Parathyroid adenoma (tissue), 2 donors: Measurements from ENCODE around the gene FIBIN.

Source experiments
- H2AFZ ChIP-seq: fragments of 300-600 bp; sonication (generic); one replicate; pipeline ENCODE4 v1.7.0; 2017; ENCODE audit warnings: antibody characterized with exemption, mild to moderate bottlenecking
- H3K27ac ChIP-seq: fragments of 300-600 bp; sonication (generic); one replicate; pipeline ENCODE4 v1.7.0; 2017
- H3K27me3 ChIP-seq: fragments of 300-600 bp; sonication (generic); one replicate; pipeline ENCODE4 v1.7.0; 2017; ENCODE audit warnings: low read length; ENCODE audit not compliant: control insufficient read depth, insufficient read depth
- H3K36me3 ChIP-seq: fragments of 300-600 bp; sonication (generic); one replicate; pipeline ENCODE4 v1.7.0; 2017; ENCODE audit warnings: low read length; ENCODE audit not compliant: control insufficient read depth, insufficient read depth
- H3K4me1 ChIP-seq: fragments of 300-600 bp; sonication (generic); one replicate; pipeline ENCODE4 v1.7.0; 2017; ENCODE audit warnings: control low read depth
- H3K4me2 ChIP-seq: fragments of 300-600 bp; sonication (generic); one replicate; pipeline ENCODE4 v1.7.0; 2017; ENCODE audit warnings: low read length
- H3K4me3 ChIP-seq: fragments of 300-600 bp; sonication (generic); one replicate; pipeline ENCODE4 v1.7.0; 2017; ENCODE audit warnings: low read depth, low read length
- H3K79me2 ChIP-seq: fragments of 300-600 bp; sonication (generic); one replicate; pipeline ENCODE4 v1.7.0; 2017; ENCODE audit warnings: control low read depth
- H3K9ac ChIP-seq: fragments of 300-600 bp; sonication (generic); one replicate; pipeline ENCODE4 v1.7.0; 2017; ENCODE audit warnings: mild to moderate bottlenecking
- H3K9me3 ChIP-seq: fragments of 300-600 bp; sonication (generic); one replicate; pipeline ENCODE4 v1.7.0; 2017; ENCODE audit warnings: low read length; ENCODE audit not compliant: control insufficient read depth
- TF ChIP-seq, protein P1 (sequence below): fragments of 300-600 bp; sonication (generic); IDR thresholded peaks from one replicate; pipeline ENCODE4 v1.7.0; 2017; ENCODE audit warnings: antibody characterized with exemption, mild to moderate bottlenecking
- donor health status: primary hyperparathyroidism.

Gene FIBIN

DNA sequence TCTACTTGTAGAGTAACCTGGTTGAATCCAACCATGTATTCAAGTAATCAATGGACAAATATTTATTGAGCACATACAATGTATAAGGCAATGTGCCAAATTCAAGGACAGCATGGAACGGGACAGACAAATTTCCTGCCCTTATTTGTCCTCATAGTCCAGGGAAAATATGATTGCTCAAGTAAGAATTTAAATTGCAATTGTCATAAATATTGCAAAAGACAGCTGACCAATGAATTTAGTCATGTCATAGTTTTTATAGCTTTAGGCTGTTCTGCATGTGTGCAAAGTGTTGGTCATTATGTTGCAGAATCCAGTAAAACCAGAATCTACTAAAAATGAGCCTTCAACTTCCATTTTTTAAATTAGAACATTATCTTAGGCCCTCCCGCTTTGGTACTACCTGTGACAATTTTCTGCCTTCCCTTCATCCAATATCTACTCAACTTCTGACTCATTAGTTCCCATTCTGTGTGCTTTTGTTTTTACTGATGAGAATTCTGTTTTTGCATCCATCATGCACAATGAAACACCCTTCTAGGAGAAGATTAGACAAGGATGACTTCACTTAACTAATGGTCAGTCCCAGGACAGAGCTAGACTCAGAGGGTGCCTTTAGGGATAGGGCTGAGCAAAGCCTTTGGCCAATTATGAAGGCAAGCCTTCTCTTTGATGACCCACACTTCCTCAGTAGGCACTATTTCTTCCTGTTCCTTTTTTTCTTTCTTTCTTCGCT lies 45.8 kb upstream of the FIBIN start:
- Histone ChIP-seq H3K4me2 (no peak overlapping the region), H2AFZ (no peak overlapping the region), H3K4me1 (no peaks in the 10 kb centered on the region), H3K27ac (no peak overlapping the region), H3K9ac (no peak overlapping the region), H3K4me3 (no peak overlapping the region), H3K9me3 (no peaks in the 10 kb centered on the region), H3K79me2 (no peaks in the 10 kb centered on the region), H3K36me3 (no peaks in the 10 kb centered on the region), H3K27me3 (no peaks in the 10 kb centered on the region)
- TF ChIP-seq, protein P1, sequence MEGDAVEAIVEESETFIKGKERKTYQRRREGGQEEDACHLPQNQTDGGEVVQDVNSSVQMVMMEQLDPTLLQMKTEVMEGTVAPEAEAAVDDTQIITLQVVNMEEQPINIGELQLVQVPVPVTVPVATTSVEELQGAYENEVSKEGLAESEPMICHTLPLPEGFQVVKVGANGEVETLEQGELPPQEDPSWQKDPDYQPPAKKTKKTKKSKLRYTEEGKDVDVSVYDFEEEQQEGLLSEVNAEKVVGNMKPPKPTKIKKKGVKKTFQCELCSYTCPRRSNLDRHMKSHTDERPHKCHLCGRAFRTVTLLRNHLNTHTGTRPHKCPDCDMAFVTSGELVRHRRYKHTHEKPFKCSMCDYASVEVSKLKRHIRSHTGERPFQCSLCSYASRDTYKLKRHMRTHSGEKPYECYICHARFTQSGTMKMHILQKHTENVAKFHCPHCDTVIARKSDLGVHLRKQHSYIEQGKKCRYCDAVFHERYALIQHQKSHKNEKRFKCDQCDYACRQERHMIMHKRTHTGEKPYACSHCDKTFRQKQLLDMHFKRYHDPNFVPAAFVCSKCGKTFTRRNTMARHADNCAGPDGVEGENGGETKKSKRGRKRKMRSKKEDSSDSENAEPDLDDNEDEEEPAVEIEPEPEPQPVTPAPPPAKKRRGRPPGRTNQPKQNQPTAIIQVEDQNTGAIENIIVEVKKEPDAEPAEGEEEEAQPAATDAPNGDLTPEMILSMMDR = no peak

DNA sequence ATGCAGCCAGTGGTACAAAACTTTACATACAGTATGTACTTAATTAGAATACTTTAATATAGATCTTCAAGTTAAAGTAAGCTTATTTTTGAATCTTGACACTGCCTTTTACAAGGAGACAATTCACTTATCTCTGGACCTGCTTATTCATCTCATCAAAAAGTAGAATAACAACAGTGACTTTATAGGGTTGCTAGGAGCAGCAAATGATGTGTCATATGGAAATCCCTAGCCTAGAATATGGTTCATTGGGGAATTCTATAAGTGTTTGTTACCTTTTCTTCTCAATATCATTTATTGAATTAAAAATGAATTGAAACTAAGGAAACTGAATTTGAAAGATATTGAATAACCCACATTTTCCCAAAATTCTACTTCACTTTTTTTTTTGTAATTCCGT lies 45.0 kb upstream of the FIBIN start:
- H2AFZ ChIP-seq = no peak overlapping the region
- no peak overlapping the region for H3K4me2 ChIP-seq
- no peak overlapping the region for H3K4me3 ChIP-seq
- H3K27me3 ChIP-seq = no peaks in the 10 kb centered on the region
- no peak overlapping the region for H3K9ac ChIP-seq
- no peak overlapping the region for H3K27ac ChIP-seq
- no peaks in the 10 kb centered on the region for H3K79me2 ChIP-seq
- no peaks in the 10 kb centered on the region for H3K36me3 ChIP-seq
- H3K9me3 ChIP-seq = no peaks in the 10 kb centered on the region
- no peaks in the 10 kb centered on the region for H3K4me1 ChIP-seq
- TF ChIP-seq, protein P1 = no peak

DNA sequence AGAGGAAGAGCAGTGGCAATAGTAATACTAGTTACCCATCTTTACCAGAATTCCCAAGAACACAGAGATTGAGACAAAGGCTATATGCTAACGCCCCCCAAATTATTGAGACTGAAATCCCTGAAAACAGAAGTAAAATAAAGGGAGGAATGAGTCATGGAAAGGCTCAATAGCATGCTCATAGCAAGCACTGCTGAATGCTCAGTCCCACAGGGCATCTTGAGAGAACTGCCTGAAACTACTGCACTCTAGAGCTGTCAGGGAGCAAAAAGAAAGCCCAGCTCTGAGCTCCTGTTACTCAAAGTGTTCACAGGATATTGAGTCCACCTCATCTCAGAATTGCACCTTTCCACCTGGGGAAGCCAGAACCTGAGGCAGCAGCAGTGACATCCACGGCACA lies 44.1 kb upstream of the FIBIN start:
- H3K4me3 ChIP-seq = no peak overlapping the region
- no peaks in the 10 kb centered on the region for H3K27me3 ChIP-seq
- no peak overlapping the region for H3K27ac ChIP-seq
- no peaks in the 10 kb centered on the region for H3K79me2 ChIP-seq
- H3K36me3 ChIP-seq = no peaks in the 10 kb centered on the region
- TF ChIP-seq, protein P1 = no peak
- H3K4me1 ChIP-seq = no peaks in the 10 kb centered on the region
- H3K9ac ChIP-seq = no peak overlapping the region
- no peak overlapping the region for H3K4me2 ChIP-seq
- H3K9me3 ChIP-seq = no peaks in the 10 kb centered on the region
- H2AFZ ChIP-seq = no peak overlapping the region

DNA sequence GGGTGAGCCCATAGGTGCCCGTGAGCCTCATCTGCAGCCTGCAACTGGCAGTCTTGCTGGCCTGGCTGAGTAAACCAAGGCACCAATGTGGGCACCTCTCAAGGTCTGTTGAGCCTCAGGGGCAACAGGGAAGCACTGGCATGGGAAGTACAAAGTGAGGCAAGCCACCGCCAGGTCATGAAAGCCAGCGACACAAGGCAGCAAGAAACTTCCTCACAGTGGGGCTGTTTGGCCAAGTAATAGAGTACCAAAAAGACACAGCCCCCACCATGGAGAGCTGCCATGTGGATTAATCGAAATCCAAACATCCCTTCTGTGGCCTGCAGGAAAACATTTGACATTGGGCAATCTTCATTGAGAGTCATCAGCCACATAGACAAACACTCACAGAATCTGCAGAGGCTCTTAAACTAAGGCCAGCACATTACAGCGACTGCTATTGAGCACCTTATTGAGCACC lies 43.6 kb upstream of the FIBIN start:
- Histone ChIP-seq H2AFZ (no peak overlapping the region), H3K9me3 (no peaks in the 10 kb centered on the region), H3K27ac (no peak overlapping the region), H3K4me2 (no peak overlapping the region), H3K4me1 (no peaks in the 10 kb centered on the region), H3K36me3 (no peaks in the 10 kb centered on the region), H3K79me2 (no peaks in the 10 kb centered on the region), H3K9ac (no peak overlapping the region), H3K27me3 (no peaks in the 10 kb centered on the region), H3K4me3 (no peak overlapping the region)
- TF ChIP-seq, protein P1 = no peak
